ENCODE measurements around the gene PDE4B.

Gene PDE4B

DNA sequence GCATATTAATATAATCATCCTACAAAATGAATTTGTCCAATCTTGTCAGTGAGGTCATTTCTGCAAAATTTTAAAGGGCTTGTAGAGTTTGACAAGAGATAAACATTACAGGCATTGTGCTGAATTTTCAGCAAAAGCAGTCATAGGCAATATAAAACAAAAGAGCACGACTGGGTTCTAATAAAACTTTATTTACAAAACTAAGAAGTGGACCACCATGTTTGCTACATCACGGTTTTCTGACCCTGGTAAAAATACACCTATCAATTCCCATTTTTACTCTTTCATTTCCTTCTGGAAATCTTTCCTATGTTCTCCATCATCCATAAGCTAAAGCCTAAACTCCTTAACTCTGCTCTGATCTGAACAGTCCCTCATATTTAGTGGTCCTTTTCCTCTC lies 511.4 kb downstream of the PDE4B start:
- TF ChIP-seq, protein P1, sequence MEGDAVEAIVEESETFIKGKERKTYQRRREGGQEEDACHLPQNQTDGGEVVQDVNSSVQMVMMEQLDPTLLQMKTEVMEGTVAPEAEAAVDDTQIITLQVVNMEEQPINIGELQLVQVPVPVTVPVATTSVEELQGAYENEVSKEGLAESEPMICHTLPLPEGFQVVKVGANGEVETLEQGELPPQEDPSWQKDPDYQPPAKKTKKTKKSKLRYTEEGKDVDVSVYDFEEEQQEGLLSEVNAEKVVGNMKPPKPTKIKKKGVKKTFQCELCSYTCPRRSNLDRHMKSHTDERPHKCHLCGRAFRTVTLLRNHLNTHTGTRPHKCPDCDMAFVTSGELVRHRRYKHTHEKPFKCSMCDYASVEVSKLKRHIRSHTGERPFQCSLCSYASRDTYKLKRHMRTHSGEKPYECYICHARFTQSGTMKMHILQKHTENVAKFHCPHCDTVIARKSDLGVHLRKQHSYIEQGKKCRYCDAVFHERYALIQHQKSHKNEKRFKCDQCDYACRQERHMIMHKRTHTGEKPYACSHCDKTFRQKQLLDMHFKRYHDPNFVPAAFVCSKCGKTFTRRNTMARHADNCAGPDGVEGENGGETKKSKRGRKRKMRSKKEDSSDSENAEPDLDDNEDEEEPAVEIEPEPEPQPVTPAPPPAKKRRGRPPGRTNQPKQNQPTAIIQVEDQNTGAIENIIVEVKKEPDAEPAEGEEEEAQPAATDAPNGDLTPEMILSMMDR (conservative IDR thresholded peaks at IDR 0.05; ENCODE audit: low read length), result no peak

DNA sequence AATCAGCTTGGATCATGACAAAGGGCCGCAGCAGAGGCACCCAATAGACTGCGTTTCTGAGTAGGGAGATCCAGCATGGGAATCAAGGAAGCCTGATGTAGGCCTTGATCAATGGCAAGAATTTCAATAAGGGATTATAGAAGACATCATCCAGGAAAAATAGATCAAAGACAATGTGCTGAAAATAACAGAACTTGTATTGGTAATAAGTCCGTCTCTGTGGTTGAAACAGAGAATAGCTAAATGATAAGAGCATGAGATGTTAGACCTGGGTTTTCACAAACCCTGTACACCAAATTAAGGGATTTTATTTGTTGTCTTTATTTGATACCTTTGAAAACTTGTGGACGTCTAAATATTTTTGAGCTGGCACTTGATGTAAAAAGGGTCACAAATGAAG lies 513.2 kb downstream of the PDE4B start:
- H3K4me3 ChIP-seq (ENCODE audit: low read length), result no peak overlapping the region
- DNase-seq (ENCODE audit: low read depth), result no peak
- TF ChIP-seq, protein P1 (conservative IDR thresholded peaks at IDR 0.05; ENCODE audit: low read length), result no peak

More for the DNA sequence above, 511.4 kb downstream of the PDE4B start:
- no peak overlapping the region for H3K4me3 ChIP-seq (ENCODE audit: low read length)
- DNase-seq (ENCODE audit: low read depth), result no peak

DNA sequence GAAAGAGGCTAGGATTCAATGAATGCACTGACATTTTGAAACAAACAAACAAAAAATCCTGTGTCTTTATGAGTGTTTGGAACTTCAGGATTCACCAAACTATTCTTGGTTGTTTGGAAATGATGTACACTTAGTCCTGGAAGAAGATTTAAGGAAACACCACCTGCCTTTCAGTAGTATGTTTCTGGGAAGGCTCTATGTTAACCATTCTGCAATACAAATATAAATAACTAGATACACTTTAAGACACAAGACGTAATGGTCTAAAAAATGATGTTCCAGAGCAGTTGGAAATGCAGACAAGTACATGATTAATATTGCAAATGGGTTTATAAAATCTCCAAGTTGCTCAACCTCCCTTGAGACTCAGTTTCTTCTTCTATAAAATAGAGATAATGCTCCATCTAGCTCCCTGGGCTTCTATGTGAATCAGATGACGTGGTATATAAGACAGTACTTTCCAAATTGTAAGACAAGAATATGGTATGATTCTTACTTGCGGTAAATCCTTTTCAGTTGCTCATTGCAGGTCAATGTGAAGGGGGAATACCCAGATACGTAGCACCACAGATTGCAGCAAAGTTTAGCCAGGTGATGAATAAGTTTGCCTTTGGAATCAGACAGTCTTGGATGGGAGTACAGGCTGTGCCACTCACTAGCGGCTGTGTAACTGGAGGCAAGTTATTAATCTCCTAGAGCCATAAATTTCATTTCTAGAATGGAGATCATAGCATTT lies 516.5 kb downstream of the PDE4B start:
- no peak overlapping the region for H3K4me3 ChIP-seq (ENCODE audit: low read length)
- DNase-seq (ENCODE audit: low read depth), result no peak

DNA sequence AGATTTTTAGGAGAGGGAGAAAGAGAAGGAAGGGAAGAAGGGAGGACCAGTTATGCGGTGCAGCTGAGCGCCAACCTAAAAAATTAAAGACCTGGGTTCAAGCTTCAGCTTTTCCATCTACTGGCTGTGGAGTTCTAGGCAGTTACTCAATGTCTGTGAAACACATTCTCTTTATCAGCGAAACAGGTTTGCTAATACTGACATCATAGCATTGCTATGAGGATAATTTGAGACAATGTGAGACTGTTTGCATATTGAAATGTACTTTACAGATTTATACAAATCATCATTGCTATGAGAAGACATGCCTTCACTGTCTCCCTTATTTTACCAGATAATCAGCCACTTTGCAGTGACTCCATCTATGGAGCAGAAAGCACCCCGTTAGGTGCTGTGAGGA lies 518.4 kb downstream of the PDE4B start:
- TF ChIP-seq, protein P1 (conservative IDR thresholded peaks at IDR 0.05; ENCODE audit: low read length), result no peak
- H3K4me3 ChIP-seq (ENCODE audit: low read length), result no peak overlapping the region
- no peak for DNase-seq (ENCODE audit: low read depth)

More for the DNA sequence above, 516.5 kb downstream of the PDE4B start:
- TF ChIP-seq, protein P1 (conservative IDR thresholded peaks at IDR 0.05; ENCODE audit: low read length), result no peak

DNA sequence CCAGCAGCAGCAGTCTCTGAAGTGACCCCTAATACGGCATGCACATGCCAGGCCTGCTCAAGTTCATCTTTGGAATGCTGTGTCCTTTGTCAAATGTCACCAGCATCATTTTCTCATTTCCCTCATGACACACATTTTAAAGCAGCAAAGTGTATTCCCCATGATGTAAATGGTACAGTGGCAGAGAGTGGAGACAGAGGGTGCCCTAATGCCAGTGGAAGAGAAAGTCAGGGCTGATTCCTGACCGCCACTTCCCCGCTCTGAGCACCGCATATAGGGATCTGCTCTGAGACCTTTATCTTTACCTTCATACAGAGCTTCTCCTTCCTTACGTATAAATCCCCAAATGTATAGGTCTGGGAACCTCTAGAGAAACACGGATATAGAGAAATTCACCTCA lies 518.9 kb downstream of the PDE4B start:
- TF ChIP-seq, protein P1 (conservative IDR thresholded peaks at IDR 0.05; ENCODE audit: low read length), result no peak
- H3K4me3 ChIP-seq (ENCODE audit: low read length), result no peak overlapping the region
- no peak for DNase-seq (ENCODE audit: low read depth)

DNA sequence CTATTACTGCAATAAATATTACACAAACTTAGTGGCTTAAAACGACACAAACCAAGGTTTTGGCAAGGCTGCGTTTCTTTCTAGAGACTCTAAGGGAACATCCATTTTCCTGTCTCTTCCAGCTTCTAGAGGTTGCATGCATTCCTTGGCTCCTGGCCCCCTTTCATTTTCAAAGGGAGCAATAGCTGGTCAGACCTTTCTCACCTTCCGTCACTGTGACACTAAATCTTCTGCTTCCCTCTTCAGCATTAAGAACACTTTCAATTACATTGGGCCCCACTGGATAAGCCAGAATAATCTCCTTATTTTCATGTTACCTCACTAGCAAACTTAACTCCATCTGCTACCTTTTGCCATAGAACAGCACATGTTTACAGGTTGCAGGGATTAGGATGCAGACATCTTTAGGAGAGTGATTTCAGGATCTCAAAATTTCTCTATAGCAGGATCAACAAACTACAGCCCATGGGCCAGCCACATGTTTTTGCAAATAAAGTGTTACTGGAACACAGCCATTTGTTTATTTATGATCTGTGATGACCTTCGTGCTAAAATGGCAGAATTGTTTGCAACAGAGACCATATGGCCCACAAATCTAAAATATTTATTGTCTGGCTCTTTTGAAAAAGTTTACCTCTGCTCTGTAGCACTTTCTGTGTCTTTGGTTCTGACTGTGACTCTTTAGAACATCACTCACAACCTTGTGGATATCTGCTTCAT lies 519.7 kb downstream of the PDE4B start:
- H3K4me3 ChIP-seq (ENCODE audit: low read length), result no peak overlapping the region
- peak; percentile 36 for DNase-seq (ENCODE audit: low read depth)
- TF ChIP-seq, protein P1 (conservative IDR thresholded peaks at IDR 0.05; ENCODE audit: low read length), result no peak

DNA sequence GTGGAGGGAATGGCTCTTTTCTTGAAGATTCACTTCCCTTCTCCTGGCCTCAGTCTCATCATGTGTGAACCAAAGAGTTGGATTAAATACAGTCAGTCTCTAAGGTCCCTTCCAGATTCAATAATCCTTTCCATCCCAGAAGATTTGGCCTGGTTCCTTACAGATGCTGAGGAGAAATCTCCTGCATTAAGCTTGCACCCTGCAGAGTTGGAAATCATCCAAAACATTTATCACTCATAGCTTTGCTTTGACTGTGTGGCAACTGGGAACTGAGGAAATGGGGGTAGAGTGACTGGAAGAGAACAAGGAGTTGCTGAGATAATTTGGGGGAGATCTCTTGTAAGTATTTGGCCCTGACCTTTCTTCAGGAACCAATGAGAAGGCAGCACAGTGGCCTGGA lies 520.7 kb downstream of the PDE4B start:
- no peak overlapping the region for H3K4me3 ChIP-seq (ENCODE audit: low read length)
- peak; percentile 60 for DNase-seq (ENCODE audit: low read depth)
- TF ChIP-seq, protein P1 (conservative IDR thresholded peaks at IDR 0.05; ENCODE audit: low read length), result no peak
